HL-60 (cell line): ENCODE data around the gene TRPC4AP. TPM values are rescaled to one million over a fixed set of nuclear protein-coding genes. Genes with fewer than 3 reads are reported as not detected.

Experiments used
- DNase-seq, 2 experiments: peaks; one replicate each; pipeline ENCODE4 v3.0.0-alpha.2; 2010 to 2020; ENCODE audit warnings: low read depth in 1 of 2, low spot score in 1 of 2
- H3K27ac ChIP-seq: fragments of 250-450 bp; sonication (Bioruptor Pico); replicated peaks from 2 replicates; pipeline ENCODE4 v1.5.1; 2020; ENCODE audit warnings: mild to moderate bottlenecking, moderate library complexity
- H3K27me3 ChIP-seq: fragments of 250-450 bp; sonication (Bioruptor Pico); 2 replicates; pipeline ENCODE4 v1.5.1; 2021; ENCODE audit warnings: mild to moderate bottlenecking, moderate library complexity; ENCODE audit not compliant: insufficient read depth, poor library complexity, severe bottlenecking
- H3K4me3 ChIP-seq: replicated peaks from 2 replicates; pipeline ENCODE4 v1.5.1; 2011; ENCODE audit warnings: mild to moderate bottlenecking, control low read depth, low read length; ENCODE audit not compliant: insufficient read depth
- CTCF ChIP-seq: IDR thresholded peaks from one replicate; pipeline ENCODE4 v1.5.1; 2011; ENCODE audit warnings: low read length, control low read depth, inconsistent platforms; ENCODE audit not compliant: insufficient read depth
- GABPA ChIP-seq: IDR thresholded peaks from 2 replicates; pipeline ENCODE4 v1.6.1; 2012; ENCODE audit warnings: low read depth
- POLR2AphosphoS5 ChIP-seq: IDR thresholded peaks from 2 replicates; pipeline ENCODE4 v1.6.1; 2012; ENCODE audit warnings: low read depth
- REST ChIP-seq: IDR thresholded peaks from 2 replicates; pipeline ENCODE4 v1.6.1; 2012; ENCODE audit warnings: low read depth; ENCODE audit not compliant: insufficient replicate concordance
- SPI1 ChIP-seq: IDR thresholded peaks from 2 replicates; pipeline ENCODE4 v1.6.1; 2012; ENCODE audit warnings: low read depth, mild to moderate bottlenecking, borderline replicate concordance
- microRNA-seq: library from miRNA; unstranded; fragments of <30 nt; microRNA quantifications from one replicate; pipeline ENCODE4, GENCODE V29; 2018

The TRPC4AP gene

GRCh38 chr20:34952671-34953070 is 139.9 kb downstream of the TRPC4AP start:
- no peak for TF ChIP-seq REST
- no peak for TF ChIP-seq SPI1
- no peak for TF ChIP-seq POLR2AphosphoS5
- TF ChIP-seq CTCF: no peak
- TF ChIP-seq GABPA: no peak
- no peak for DNase-seq
- H3K4me3 ChIP-seq: no peak overlapping the region

More at GRCh38 chr20:34952671-34953070, 139.9 kb downstream of the TRPC4AP start:
- H3K27ac ChIP-seq: no peak overlapping the region
- H3K27me3 ChIP-seq: no peaks in the 10 kb centered on the region

Small RNA genes lying within 50 kb of the gene (microRNA-seq; reads per million reads assigned to microRNA genes)
- gene MIR499A (not detected), gene MIR499B (not detected)
